Embryonic facial prominence (tissue), 1 donor: Measurements from ENCODE around the gene GATC.

Experiments used
- DNase-seq: peaks from one replicate; pipeline ENCODE4 v3.0.0-alpha.2; 2016; ENCODE audit errors: extremely low spot score

Gene GATC

GRCh38 chr12:120497524-120498150 is 51.4 kb downstream of the GATC start:
- DNase-seq, result no peak

GRCh38 chr12:120498870-120499515 is 52.7 kb downstream of the GATC start:
- DNase-seq, result no peak

- DNase-seq, result no peak
Observed at GRCh38 chr12:120500581-120500980, 54.3 kb downstream of the GATC start.

DNA sequence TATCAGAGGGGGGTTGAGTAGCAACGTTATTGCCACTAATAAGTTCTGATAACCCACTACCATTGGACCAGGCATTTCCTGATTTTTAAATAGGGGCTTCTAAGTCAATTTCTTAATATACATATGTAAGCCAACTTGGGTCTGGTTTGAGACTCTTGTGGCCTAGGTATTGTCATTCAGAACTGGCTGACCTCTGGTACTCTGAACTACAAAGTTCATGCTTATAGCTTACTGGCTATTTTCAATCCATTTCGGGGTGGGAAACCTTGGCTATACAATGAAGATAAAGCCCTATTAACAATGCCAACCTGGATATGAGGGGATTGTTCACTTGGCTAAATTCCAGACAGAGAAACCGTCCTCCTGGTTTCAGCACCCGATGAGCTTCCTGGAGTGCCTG is 58.3 kb downstream of the GATC start:
- DNase-seq, result no peak

DNA sequence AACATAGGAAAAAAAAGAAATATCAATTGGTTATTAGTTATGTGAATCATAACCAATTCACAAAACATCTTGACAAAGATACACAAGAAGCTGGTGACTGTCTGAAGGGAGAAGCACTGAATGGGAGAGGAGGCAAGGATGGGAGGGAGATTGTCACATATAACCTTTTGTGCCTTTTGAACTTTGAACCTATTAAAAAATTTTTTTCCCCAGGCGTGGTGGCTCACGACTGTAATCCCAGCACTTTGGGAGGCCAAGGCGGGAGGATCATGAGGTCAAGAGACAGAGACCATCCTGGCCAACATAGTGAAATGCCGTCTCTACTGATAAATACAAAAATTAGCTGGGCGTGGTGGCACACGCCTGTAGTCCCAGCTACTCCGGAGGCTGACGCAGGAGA is 62.3 kb downstream of the GATC start:
- DNase-seq, result no peak
